HL-60 (cell line): ENCODE measurements around the gene CSHL1.

Experiments
- DNase-seq, 2 experiments: peaks; one replicate each; pipeline ENCODE4 v3.0.0-alpha.2; 2010 to 2020; ENCODE audit warnings: low read depth in 1 of 2, low spot score in 1 of 2
- H3K27ac ChIP-seq: fragments of 250-450 bp; sonication (Bioruptor Pico); replicated peaks from 2 replicates; pipeline ENCODE4 v1.5.1; 2020; ENCODE audit warnings: mild to moderate bottlenecking, moderate library complexity
- H3K27me3 ChIP-seq: fragments of 250-450 bp; sonication (Bioruptor Pico); 2 replicates; pipeline ENCODE4 v1.5.1; 2021; ENCODE audit warnings: mild to moderate bottlenecking, moderate library complexity; ENCODE audit not compliant: insufficient read depth, poor library complexity, severe bottlenecking
- H3K4me3 ChIP-seq: replicated peaks from 2 replicates; pipeline ENCODE4 v1.5.1; 2011; ENCODE audit warnings: mild to moderate bottlenecking, control low read depth, low read length; ENCODE audit not compliant: insufficient read depth
- GABPA ChIP-seq: IDR thresholded peaks from 2 replicates; pipeline ENCODE4 v1.6.1; 2012; ENCODE audit warnings: low read depth
- POLR2AphosphoS5 ChIP-seq: IDR thresholded peaks from 2 replicates; pipeline ENCODE4 v1.6.1; 2012; ENCODE audit warnings: low read depth
- SPI1 ChIP-seq: IDR thresholded peaks from 2 replicates; pipeline ENCODE4 v1.6.1; 2012; ENCODE audit warnings: low read depth, mild to moderate bottlenecking, borderline replicate concordance
- TF ChIP-seq, protein P1 (sequence below): IDR thresholded peaks from one replicate; pipeline ENCODE4 v1.5.1; 2011; ENCODE audit warnings: low read length, control low read depth, inconsistent platforms; ENCODE audit not compliant: insufficient read depth
- TF ChIP-seq, protein P2 (sequence below): IDR thresholded peaks from 2 replicates; pipeline ENCODE4 v1.6.1; 2012; ENCODE audit warnings: low read depth; ENCODE audit not compliant: insufficient replicate concordance

The CSHL1 gene

DNA sequence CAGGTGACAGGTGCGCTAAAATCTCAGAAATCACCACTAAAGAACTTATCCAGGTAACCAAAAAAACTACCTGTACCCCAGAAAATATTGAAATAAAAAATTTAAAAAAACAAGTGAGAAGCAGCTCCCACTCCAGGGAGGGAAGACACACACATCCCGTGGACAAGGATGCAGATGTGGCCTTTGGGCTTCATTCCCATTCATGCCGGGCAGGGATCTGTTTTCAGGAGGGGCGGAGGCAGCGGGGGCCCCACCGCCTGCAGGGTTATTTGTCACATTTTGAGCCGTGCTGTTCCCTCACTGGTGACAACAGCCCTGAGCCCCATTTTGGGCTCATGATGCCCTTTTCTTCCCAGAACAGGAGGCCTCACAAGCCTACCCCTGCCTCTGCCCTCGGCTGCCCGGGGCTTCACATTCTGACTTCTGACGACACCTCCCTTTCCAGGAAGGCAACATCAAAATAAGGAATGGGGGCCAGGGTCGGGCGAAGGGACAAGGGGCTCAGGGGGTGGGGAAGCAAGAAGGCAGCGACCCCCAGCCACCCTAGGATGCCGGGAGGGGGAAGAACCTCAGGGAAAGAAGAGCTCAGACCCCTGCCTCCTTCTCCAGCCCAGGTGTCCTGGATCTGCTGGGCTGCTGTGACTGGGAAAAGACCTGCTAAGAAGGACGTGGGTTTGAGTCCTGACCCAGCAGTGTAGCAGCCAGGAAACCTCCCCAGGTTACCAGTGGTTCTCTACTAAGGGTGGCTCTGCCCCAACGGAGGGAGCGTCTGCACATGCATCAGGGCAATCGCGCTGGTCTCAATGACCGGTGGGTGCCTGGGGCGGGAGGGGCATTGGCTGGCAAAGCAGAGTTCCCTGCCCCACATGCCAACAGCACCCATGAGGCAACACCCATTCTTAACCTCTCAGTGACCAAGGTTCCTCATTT is 23.4 kb upstream of the CSHL1 start:
- peak in 1 of 2 experiments; percentile 54 for DNase-seq
- TF ChIP-seq SPI1, result no peak
- TF ChIP-seq, protein P1, sequence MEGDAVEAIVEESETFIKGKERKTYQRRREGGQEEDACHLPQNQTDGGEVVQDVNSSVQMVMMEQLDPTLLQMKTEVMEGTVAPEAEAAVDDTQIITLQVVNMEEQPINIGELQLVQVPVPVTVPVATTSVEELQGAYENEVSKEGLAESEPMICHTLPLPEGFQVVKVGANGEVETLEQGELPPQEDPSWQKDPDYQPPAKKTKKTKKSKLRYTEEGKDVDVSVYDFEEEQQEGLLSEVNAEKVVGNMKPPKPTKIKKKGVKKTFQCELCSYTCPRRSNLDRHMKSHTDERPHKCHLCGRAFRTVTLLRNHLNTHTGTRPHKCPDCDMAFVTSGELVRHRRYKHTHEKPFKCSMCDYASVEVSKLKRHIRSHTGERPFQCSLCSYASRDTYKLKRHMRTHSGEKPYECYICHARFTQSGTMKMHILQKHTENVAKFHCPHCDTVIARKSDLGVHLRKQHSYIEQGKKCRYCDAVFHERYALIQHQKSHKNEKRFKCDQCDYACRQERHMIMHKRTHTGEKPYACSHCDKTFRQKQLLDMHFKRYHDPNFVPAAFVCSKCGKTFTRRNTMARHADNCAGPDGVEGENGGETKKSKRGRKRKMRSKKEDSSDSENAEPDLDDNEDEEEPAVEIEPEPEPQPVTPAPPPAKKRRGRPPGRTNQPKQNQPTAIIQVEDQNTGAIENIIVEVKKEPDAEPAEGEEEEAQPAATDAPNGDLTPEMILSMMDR, result no peak
- TF ChIP-seq GABPA, result no peak
- TF ChIP-seq POLR2AphosphoS5, result no peak
- TF ChIP-seq, protein P2, sequence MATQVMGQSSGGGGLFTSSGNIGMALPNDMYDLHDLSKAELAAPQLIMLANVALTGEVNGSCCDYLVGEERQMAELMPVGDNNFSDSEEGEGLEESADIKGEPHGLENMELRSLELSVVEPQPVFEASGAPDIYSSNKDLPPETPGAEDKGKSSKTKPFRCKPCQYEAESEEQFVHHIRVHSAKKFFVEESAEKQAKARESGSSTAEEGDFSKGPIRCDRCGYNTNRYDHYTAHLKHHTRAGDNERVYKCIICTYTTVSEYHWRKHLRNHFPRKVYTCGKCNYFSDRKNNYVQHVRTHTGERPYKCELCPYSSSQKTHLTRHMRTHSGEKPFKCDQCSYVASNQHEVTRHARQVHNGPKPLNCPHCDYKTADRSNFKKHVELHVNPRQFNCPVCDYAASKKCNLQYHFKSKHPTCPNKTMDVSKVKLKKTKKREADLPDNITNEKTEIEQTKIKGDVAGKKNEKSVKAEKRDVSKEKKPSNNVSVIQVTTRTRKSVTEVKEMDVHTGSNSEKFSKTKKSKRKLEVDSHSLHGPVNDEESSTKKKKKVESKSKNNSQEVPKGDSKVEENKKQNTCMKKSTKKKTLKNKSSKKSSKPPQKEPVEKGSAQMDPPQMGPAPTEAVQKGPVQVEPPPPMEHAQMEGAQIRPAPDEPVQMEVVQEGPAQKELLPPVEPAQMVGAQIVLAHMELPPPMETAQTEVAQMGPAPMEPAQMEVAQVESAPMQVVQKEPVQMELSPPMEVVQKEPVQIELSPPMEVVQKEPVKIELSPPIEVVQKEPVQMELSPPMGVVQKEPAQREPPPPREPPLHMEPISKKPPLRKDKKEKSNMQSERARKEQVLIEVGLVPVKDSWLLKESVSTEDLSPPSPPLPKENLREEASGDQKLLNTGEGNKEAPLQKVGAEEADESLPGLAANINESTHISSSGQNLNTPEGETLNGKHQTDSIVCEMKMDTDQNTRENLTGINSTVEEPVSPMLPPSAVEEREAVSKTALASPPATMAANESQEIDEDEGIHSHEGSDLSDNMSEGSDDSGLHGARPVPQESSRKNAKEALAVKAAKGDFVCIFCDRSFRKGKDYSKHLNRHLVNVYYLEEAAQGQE, result no peak
- Histone ChIP-seq H3K4me3 (no peak overlapping the region), H3K27me3 (no peaks in the 10 kb centered on the region), H3K27ac (no peak overlapping the region)

DNA sequence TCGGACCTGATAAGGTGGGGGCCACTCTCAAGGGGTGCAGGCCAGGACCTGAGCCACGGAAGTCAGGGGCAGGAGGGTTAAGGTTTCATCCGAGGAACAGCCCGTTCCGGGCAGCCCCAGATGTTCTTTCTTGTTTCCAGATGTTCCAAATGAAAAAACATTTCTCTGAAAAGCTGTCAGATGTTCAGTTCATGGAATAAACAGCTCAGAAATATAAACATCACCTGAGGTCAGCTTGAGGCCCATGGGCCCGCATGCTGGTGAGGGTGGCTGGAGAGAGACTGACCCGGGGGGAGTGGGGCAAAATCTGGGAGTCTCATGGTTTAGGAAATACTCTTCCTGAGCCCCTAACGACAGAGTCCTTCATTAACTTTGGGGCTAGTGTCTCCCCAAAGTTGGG is 22.5 kb upstream of the CSHL1 start:
- H3K27me3 ChIP-seq, result no peaks in the 10 kb centered on the region
- no peak overlapping the region for H3K27ac ChIP-seq
- DNase-seq, result no peak
- TF ChIP-seq, protein P1, result no peak
- TF ChIP-seq, protein P2, result no peak
- no peak for TF ChIP-seq POLR2AphosphoS5
- no peak for TF ChIP-seq GABPA
- TF ChIP-seq SPI1, result no peak
- no peak overlapping the region for H3K4me3 ChIP-seq

DNA sequence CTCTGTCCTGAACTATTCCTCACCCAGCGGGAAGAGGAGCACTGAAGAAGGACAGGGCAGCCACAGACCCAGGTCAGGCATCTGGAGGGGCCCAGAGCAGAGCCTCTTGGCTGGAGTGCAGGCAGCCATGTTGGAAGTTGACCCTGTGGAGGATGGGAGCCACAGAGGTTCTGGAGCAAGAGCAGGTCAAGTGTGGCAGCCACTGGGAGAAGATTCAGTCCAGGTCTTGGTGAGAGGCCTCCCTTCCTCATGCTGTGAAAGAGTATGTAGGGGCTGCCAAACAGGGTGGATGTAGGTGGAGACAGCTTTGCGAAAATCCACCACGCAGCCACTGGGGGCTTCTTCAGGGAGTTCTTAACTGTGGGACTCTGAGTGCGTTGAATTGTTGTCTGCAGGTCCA is 21.7 kb upstream of the CSHL1 start:
- Histone ChIP-seq H3K27me3 (no peaks in the 10 kb centered on the region), H3K4me3 (no peak overlapping the region), H3K27ac (no peak overlapping the region)
- TF ChIP-seq SPI1 (no peak), POLR2AphosphoS5 (no peak), GABPA (no peak)
- TF ChIP-seq, protein P2, result no peak
- TF ChIP-seq, protein P1, result no peak
- no peak for DNase-seq
